ENCODE results near the gene NARS2.
"Not testable (repeated sequence)": the region's sequence is repeated elsewhere in the genome, so short reads cannot be mapped to it uniquely, and the experiment has no call there.

NARS2 gene

GRCh38 chr11:78520230-78520629 lies 54.4 kb downstream of the NARS2 start:
- TF ChIP-seq ZNF274 (IDR thresholded peaks at IDR 0.05; ENCODE audit: low read depth, low read length) (no peak), SUZ12 (IDR thresholded peaks at IDR 0.05; ENCODE audit: extremely low read depth, insufficient read depth, insufficient read length) (no peak), YY1 (IDR thresholded peaks at IDR 0.05; ENCODE audit: insufficient read depth, insufficient read length) (no peak)
- no peaks in the 10 kb centered on the region for H3K9me3 ChIP-seq (ENCODE audit: insufficient read depth, low read length)
- H3K4me3 ChIP-seq (ENCODE audit: insufficient read length, low read depth): no peak overlapping the region
- DNase-seq (ENCODE audit: low read depth, low spot score): no peak
- H3K36me3 ChIP-seq (ENCODE audit: insufficient read depth, insufficient read length, low read length): no peaks in the 10 kb centered on the region
- H3K9ac ChIP-seq (ENCODE audit: insufficient read length, low read depth): no peak overlapping the region
- no peaks in the 10 kb centered on the region for H3K27me3 ChIP-seq (ENCODE audit: insufficient read depth, insufficient read length)
- no peaks in the 10 kb centered on the region for H3K4me1 ChIP-seq (ENCODE audit: insufficient read depth, insufficient read length)

DNA sequence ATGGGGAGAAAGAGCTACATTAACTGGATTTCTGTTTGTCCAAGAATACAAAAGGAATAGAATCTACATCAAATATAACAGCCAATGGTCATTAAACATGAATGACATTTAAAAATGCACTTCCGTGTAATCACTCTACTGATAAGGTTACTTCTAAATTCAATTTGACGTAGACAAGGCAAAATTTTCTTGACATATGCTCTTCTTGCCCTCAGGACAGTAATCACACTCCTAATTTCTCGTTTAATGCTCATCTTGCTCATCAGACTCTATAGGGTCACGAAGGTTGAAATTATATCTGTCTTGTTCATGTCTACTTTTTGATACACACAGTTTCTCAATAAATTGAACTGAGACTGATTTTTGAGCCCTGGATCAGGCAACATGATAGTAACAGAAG lies 58.4 kb downstream of the NARS2 start:
- H3K4me3 ChIP-seq (ENCODE audit: insufficient read length, low read depth): no peak overlapping the region
- peaks cover 4% of the 10 kb centered on the region for H3K36me3 ChIP-seq (ENCODE audit: insufficient read depth, insufficient read length, low read length)
- H3K4me1 ChIP-seq (ENCODE audit: insufficient read depth, insufficient read length): no peaks in the 10 kb centered on the region
- no peaks in the 10 kb centered on the region for H3K27me3 ChIP-seq (ENCODE audit: insufficient read depth, insufficient read length)
- H3K9me3 ChIP-seq (ENCODE audit: insufficient read depth, low read length): no peaks in the 10 kb centered on the region
- no peak for TF ChIP-seq SUZ12 (IDR thresholded peaks at IDR 0.05; ENCODE audit: extremely low read depth, insufficient read depth, insufficient read length)
- TF ChIP-seq ZNF274 (IDR thresholded peaks at IDR 0.05; ENCODE audit: low read depth, low read length): no peak
- no peak overlapping the region for H3K9ac ChIP-seq (ENCODE audit: insufficient read length, low read depth)
- no peak for DNase-seq (ENCODE audit: low read depth, low spot score)

GRCh38 chr11:78514922-78515502 lies 59.7 kb downstream of the NARS2 start:
- Histone ChIP-seq H3K36me3 (ENCODE audit: insufficient read depth, insufficient read length, low read length) (peaks cover 4% of the 10 kb centered on the region), H3K4me1 (ENCODE audit: insufficient read depth, insufficient read length) (no peaks in the 10 kb centered on the region), H3K4me3 (ENCODE audit: insufficient read length, low read depth) (no peak overlapping the region), H3K9ac (ENCODE audit: insufficient read length, low read depth) (no peak overlapping the region), H3K27me3 (ENCODE audit: insufficient read depth, insufficient read length) (no peaks in the 10 kb centered on the region), H3K9me3 (ENCODE audit: insufficient read depth, low read length) (peaks cover 5% of the 10 kb centered on the region)
- TF ChIP-seq YY1 (IDR thresholded peaks at IDR 0.05; ENCODE audit: insufficient read depth, insufficient read length) (no peak), SUZ12 (IDR thresholded peaks at IDR 0.05; ENCODE audit: extremely low read depth, insufficient read depth, insufficient read length) (no peak), ZNF274 (IDR thresholded peaks at IDR 0.05; ENCODE audit: low read depth, low read length) (no peak)
- no peak for DNase-seq (ENCODE audit: low read depth, low spot score)

- H3K4me3 ChIP-seq (ENCODE audit: insufficient read length, low read depth): not testable (repeated sequence)
These were observed 61.6 kb downstream of the NARS2 start for GRCh38 chr11:78513085-78513484.

DNA sequence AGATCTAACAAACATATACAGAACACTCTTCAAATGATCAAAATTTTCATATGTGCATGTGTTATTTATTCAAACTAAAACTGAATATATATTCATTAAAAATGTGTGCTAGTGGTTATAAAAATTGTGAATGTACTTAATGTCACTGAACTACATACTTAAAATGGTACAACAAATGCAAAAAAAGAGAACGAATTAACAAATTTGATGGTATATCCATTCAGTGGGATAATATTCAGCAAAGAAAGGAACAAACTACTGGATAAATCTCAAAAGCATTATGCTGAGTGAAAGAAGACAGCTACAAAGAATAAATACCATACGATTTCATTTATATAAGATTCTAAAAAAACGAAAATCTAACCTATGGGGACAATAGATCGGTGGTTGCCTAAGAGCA lies 64.1 kb downstream of the NARS2 start:
- no peak overlapping the region for H3K4me3 ChIP-seq (ENCODE audit: insufficient read length, low read depth)
- H3K36me3 ChIP-seq (ENCODE audit: insufficient read depth, insufficient read length, low read length): peaks cover 4% of the 10 kb centered on the region
- no peaks in the 10 kb centered on the region for H3K4me1 ChIP-seq (ENCODE audit: insufficient read depth, insufficient read length)
- no peak for DNase-seq (ENCODE audit: low read depth, low spot score)
- H3K9ac ChIP-seq (ENCODE audit: insufficient read length, low read depth): no peak overlapping the region
- no peaks in the 10 kb centered on the region for H3K27me3 ChIP-seq (ENCODE audit: insufficient read depth, insufficient read length)
- peaks cover 5% of the 10 kb centered on the region for H3K9me3 ChIP-seq (ENCODE audit: insufficient read depth, low read length)
- TF ChIP-seq SUZ12 (IDR thresholded peaks at IDR 0.05; ENCODE audit: extremely low read depth, insufficient read depth, insufficient read length) (no peak), ZNF274 (IDR thresholded peaks at IDR 0.05; ENCODE audit: low read depth, low read length) (no peak), YY1 (IDR thresholded peaks at IDR 0.05; ENCODE audit: insufficient read depth, insufficient read length) (no peak)

More at GRCh38 chr11:78513085-78513484, 61.6 kb downstream of the NARS2 start:
- H3K9me3 ChIP-seq (ENCODE audit: insufficient read depth, low read length); H3K9ac ChIP-seq (ENCODE audit: insufficient read length, low read depth); H3K4me1 ChIP-seq (ENCODE audit: insufficient read depth, insufficient read length); DNase-seq (ENCODE audit: low read depth, low spot score); H3K36me3 ChIP-seq (ENCODE audit: insufficient read depth, insufficient read length, low read length); H3K27me3 ChIP-seq (ENCODE audit: insufficient read depth, insufficient read length): not testable (repeated sequence)

DNA sequence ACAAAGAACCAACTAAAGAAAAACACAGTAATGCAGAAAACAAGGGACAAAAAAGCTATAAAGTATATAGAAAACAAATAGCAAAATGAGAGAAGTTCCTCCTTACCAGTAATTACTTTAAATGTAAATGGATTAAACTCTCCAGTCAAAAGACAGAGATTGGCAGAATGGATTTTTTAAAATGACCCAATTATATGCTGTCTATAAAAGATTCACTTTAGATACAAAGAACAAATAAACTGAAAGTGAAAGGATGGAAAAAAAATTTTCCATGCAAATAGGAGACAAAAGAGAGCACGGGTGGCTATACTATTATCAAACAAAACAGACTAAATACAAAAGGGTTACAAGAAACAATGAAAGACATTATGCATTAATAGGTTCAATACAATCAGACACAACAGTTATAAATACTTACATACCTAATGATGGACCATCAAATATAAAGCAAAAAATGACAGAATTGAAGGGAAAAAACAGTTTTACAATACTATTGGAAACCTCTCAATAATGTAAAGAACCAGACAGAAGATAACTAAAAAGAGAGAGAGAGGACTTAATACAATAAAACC lies 64.6 kb downstream of the NARS2 start:
- Histone ChIP-seq H3K27me3 (ENCODE audit: insufficient read depth, insufficient read length) (no peaks in the 10 kb centered on the region), H3K4me1 (ENCODE audit: insufficient read depth, insufficient read length) (no peaks in the 10 kb centered on the region), H3K4me3 (ENCODE audit: insufficient read length, low read depth) (no peak overlapping the region), H3K9ac (ENCODE audit: insufficient read length, low read depth) (no peak overlapping the region), H3K36me3 (ENCODE audit: insufficient read depth, insufficient read length, low read length) (peaks cover 4% of the 10 kb centered on the region), H3K9me3 (ENCODE audit: insufficient read depth, low read length) (peaks cover 5% of the 10 kb centered on the region)
- DNase-seq (ENCODE audit: low read depth, low spot score): no peak
- no peak for TF ChIP-seq SUZ12 (IDR thresholded peaks at IDR 0.05; ENCODE audit: extremely low read depth, insufficient read depth, insufficient read length)
- TF ChIP-seq ZNF274 (IDR thresholded peaks at IDR 0.05; ENCODE audit: low read depth, low read length): no peak
- no peak for TF ChIP-seq YY1 (IDR thresholded peaks at IDR 0.05; ENCODE audit: insufficient read depth, insufficient read length)

- Histone ChIP-seq H3K9ac (ENCODE audit: insufficient read length, low read depth) (no peak overlapping the region), H3K4me1 (ENCODE audit: insufficient read depth, insufficient read length) (no peaks in the 10 kb centered on the region), H3K36me3 (ENCODE audit: insufficient read depth, insufficient read length, low read length) (no peaks in the 10 kb centered on the region), H3K9me3 (ENCODE audit: insufficient read depth, low read length) (no peaks in the 10 kb centered on the region), H3K27me3 (ENCODE audit: insufficient read depth, insufficient read length) (no peaks in the 10 kb centered on the region), H3K4me3 (ENCODE audit: insufficient read length, low read depth) (no peak overlapping the region)
- DNase-seq (ENCODE audit: low read depth, low spot score): no peak
- TF ChIP-seq YY1 (IDR thresholded peaks at IDR 0.05; ENCODE audit: insufficient read depth, insufficient read length): no peak
- TF ChIP-seq SUZ12 (IDR thresholded peaks at IDR 0.05; ENCODE audit: extremely low read depth, insufficient read depth, insufficient read length): no peak
- no peak for TF ChIP-seq ZNF274 (IDR thresholded peaks at IDR 0.05; ENCODE audit: low read depth, low read length)
These were observed 70.0 kb downstream of the NARS2 start for GRCh38 chr11:78504708-78505107.

Measured in NT2/D1 (cell line).